ENCODE data around the gene TNS1.

- TF ChIP-seq POLR2AphosphoS5 (IDR thresholded peaks at IDR 0.05; ENCODE audit: low read depth, low read length) (no peak), CTCF (IDR thresholded peaks at IDR 0.05) (no peak), SIN3A (IDR thresholded peaks at IDR 0.05; ENCODE audit: borderline replicate concordance, insufficient read depth, low read depth, low read length) (no peak), TCF7L2 (IDR thresholded peaks at IDR 0.05; ENCODE audit: low read depth, low read length) (no peak), REST (IDR thresholded peaks at IDR 0.05; ENCODE audit: insufficient read depth in 1 of 2, low read depth in 2 of 2, low read length in 1 of 2) (no peak)
Observed at GRCh38 chr2:217902379-217903141, 100.2 kb downstream of the TNS1 start.

Data from Panc1 (cell line).